Measurements from ENCODE around the gene EFCAB6. TPM values are rescaled to one million over a fixed set of nuclear protein-coding genes. Genes with fewer than 3 reads are reported as not detected.

The EFCAB6 gene
- total and polyA plus RNA-seq, 2 donors (not counting 3 experiments of a cell fraction or from before 2014, with no cell fraction given): 0.07 to 0.31 TPM

- Histone ChIP-seq H3K9ac (replicated peaks; ENCODE audit: extremely low read depth, insufficient read depth, low read length) (no peak overlapping the region), H4K20me1 (replicated peaks; ENCODE audit: control insufficient read depth, extremely low read depth, insufficient read depth, low read length) (no peaks in the 10 kb centered on the region), H3K36me3 (ENCODE audit: control insufficient read depth in 2 of 2, extremely low read depth in 1 of 2, insufficient read depth in 2 of 2, low read length in 2 of 2) (no peaks in the 10 kb centered on the region), H2AFZ (ENCODE audit: low read depth, low read length) (no peak overlapping the region), H3K4me3 (replicated peaks in 1 of 3; ENCODE audit: insufficient read depth in 1 of 3, low read depth in 1 of 3, low read length in 3 of 3) (no peak overlapping the region), H3K4me1 (ENCODE audit: control insufficient read depth, extremely low read depth, insufficient read depth, low read length) (no peaks in the 10 kb centered on the region), H3K4me2 (ENCODE audit: insufficient read depth, low read length) (no peak overlapping the region), H3K9me1 (replicated peaks; ENCODE audit: control insufficient read depth, extremely low read depth, insufficient read depth, low read length) (no peaks in the 10 kb centered on the region), H3K79me2 (ENCODE audit: control insufficient read depth, insufficient read depth, low read length) (no peaks in the 10 kb centered on the region), H3K27ac (ENCODE audit: insufficient read depth, low read depth, low read length) (no peak overlapping the region), H3K27me3 (ENCODE audit: control insufficient read depth in 2 of 2, insufficient read depth in 2 of 2, low read length in 2 of 2) (peaks cover 0 to 2% of the 10 kb centered on the region in 2 experiments), H3K9me3 (replicated peaks; ENCODE audit: control insufficient read depth, insufficient read depth, low read length) (no peaks in the 10 kb centered on the region)
- no peak for TF ChIP-seq JUN (IDR thresholded peaks at IDR 0.05; ENCODE audit: borderline replicate concordance, insufficient read depth, insufficient read length, low read depth)
- no peak for TF ChIP-seq GATA2 (IDR thresholded peaks at IDR 0.05; ENCODE audit: insufficient read depth, insufficient read length, low read depth, low read length)
- no peak for TF ChIP-seq POLR2A (IDR thresholded peaks at IDR 0.05; ENCODE audit: low read depth, low read length)
- TF ChIP-seq MYC (IDR thresholded peaks at IDR 0.05; ENCODE audit: low read depth, low read length): no peak
- no peak for TF ChIP-seq CTCF (IDR thresholded peaks at IDR 0.05; ENCODE audit: extremely low read depth in 1 of 2, insufficient read depth in 1 of 2, low read depth in 1 of 2, low read length in 2 of 2)
- no peak for TF ChIP-seq FOS (IDR thresholded peaks at IDR 0.05; ENCODE audit: borderline replicate concordance, insufficient read depth, low read length)
- TF ChIP-seq POLR2AphosphoS5 (IDR thresholded peaks at IDR 0.05; ENCODE audit: insufficient read depth, low read depth, low read length): no peak
- no peak for TF ChIP-seq MAX (IDR thresholded peaks at IDR 0.05; ENCODE audit: insufficient read depth, insufficient read length)
- TF ChIP-seq EZH2 (IDR thresholded peaks at IDR 0.05; ENCODE audit: borderline replicate concordance, low read depth, low read length, severe bottlenecking): no peak
- dilution Hi-C loops (cut with MboI; ENCODE audit: extremely low pct_ligation_motif_present, low sequenced_read_pairs): no loop called here
- ChIA-PET CTCF (no interaction called here), POLR2A (no interaction called here)
- BruUV-seq (replicated peaks): no TSS peak
- no peak for DNase-seq (ENCODE audit: low read depth, low spot score)
- FAIRE-seq: no peak
- intact Hi-C loops (cut with micrococcal nuclease): no loop called here
Measured at GRCh38 chr22:43737150-43737828, 74.8 kb downstream of the EFCAB6 start.

Data from endothelial cell of umbilical vein (primary cell).